Right atrium auricular region (tissue), 2 donors: ENCODE results near the gene PLEKHG2. TPM values are rescaled to one million over a fixed set of nuclear protein-coding genes. Genes with fewer than 3 reads are reported as not detected.

Experiments used
- DNase-seq: peaks from one replicate; pipeline ENCODE4 v3.0.0-alpha.2; 2019; ENCODE audit warnings: low spot score
- H3K27ac ChIP-seq, 2 donors: fragments of 200-600 bp; sonication (generic); 1 replicate in 1 of 2; 2 replicates in 1 of 2; pipeline ENCODE4 v1.5.1; 2016 to 2019
- H3K27me3 ChIP-seq, 2 donors: fragments of 200-600 bp; sonication (generic); one replicate each; pipeline versions ENCODE4 v1.5.1 to v1.6.0; 2017 to 2019
- H3K36me3 ChIP-seq: fragments of 200-600 bp; sonication (generic); one replicate; pipeline ENCODE4 v1.5.1; 2016
- H3K4me1 ChIP-seq, 2 donors: fragments of 200-600 bp; sonication (generic); one replicate each; pipeline versions ENCODE4 v1.5.1 to v1.6.0; 2017 to 2019
- H3K4me3 ChIP-seq, 2 donors: fragments of 200-600 bp; sonication (generic); 1 replicate in 1 of 2; 2 replicates in 1 of 2; pipeline ENCODE4 v1.5.1; 2017 to 2019; ENCODE audit warnings: mild to moderate bottlenecking in 1 of 2, moderate library complexity in 1 of 2
- H3K9me3 ChIP-seq, 2 donors: fragments of 200-600 bp; sonication (generic); one replicate each; pipeline ENCODE4 v1.5.1; 2019
- total RNA-seq, 2 donors: library from RNA; depleted of rRNA; stranded (reverse); fragments of >200 nt; gene quantifications; one replicate each; pipeline ENCODE4 v1.1.0, GENCODE V29; 2016
- TF ChIP-seq, protein P1 (sequence below), 2 donors: fragments of 200-600 bp; sonication (generic); IDR thresholded peaks; one replicate each; pipeline ENCODE4 v1.5.1; 2019; ENCODE audit warnings: antibody characterized with exemption in 2 of 2

The PLEKHG2 gene
- total RNA-seq, 2 donors from 2014 or later = 7.5 to 12.0 TPM

DNA sequence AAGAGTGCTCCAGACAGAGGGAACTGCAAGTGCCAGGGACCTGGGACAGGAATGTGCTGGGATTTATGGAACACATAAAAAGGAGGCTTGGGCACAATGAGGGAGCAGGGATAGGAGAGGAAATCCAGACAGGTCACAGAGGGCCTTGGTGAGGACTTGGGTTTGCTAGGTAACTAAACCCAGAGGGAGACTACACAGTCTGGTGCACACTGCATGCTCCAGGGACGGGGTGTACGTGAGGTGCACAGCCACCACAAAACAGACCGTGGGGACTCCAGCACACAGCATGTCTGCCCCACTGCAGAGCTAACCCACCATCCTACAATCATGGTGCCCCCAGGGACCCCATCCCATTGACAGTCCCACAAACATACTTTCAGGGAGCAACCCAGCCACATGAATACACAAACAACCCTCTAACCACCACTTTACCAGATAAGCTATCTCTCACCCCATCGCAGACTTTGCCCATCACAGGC lies 11.4 kb upstream of the PLEKHG2 start:
- H3K4me1 ChIP-seq = peaks cover 0 to 69% of the 10 kb centered on the region in 2 donors
- H3K9me3 ChIP-seq = no peaks in the 10 kb centered on the region
- H3K27ac ChIP-seq = peak overlapping the region; percentile 99 to 100
- H3K36me3 ChIP-seq = no peaks in the 10 kb centered on the region
- H3K27me3 ChIP-seq = no peaks in the 10 kb centered on the region
- H3K4me3 ChIP-seq = no peak overlapping the region
- DNase-seq = no peak
- TF ChIP-seq, protein P1, sequence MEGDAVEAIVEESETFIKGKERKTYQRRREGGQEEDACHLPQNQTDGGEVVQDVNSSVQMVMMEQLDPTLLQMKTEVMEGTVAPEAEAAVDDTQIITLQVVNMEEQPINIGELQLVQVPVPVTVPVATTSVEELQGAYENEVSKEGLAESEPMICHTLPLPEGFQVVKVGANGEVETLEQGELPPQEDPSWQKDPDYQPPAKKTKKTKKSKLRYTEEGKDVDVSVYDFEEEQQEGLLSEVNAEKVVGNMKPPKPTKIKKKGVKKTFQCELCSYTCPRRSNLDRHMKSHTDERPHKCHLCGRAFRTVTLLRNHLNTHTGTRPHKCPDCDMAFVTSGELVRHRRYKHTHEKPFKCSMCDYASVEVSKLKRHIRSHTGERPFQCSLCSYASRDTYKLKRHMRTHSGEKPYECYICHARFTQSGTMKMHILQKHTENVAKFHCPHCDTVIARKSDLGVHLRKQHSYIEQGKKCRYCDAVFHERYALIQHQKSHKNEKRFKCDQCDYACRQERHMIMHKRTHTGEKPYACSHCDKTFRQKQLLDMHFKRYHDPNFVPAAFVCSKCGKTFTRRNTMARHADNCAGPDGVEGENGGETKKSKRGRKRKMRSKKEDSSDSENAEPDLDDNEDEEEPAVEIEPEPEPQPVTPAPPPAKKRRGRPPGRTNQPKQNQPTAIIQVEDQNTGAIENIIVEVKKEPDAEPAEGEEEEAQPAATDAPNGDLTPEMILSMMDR (IDR thresholded peaks at IDR 0.05) = no peak

- DNase-seq = peak; percentile 83
- no peaks in the 10 kb centered on the region for H3K9me3 ChIP-seq
- peaks cover 0 to 71% of the 10 kb centered on the region in 2 donors for H3K4me1 ChIP-seq
- no peaks in the 10 kb centered on the region for H3K36me3 ChIP-seq
- H3K27me3 ChIP-seq = no peaks in the 10 kb centered on the region
- H3K4me3 ChIP-seq = peak overlapping the region in 1 of 2 donors; percentile 64
- TF ChIP-seq, protein P1 (IDR thresholded peaks at IDR 0.05) = no peak
- H3K27ac ChIP-seq = peak overlapping the region; percentile 99 to 100
Observed at GRCh38 chr19:39401549-39402345, 10.7 kb upstream of the PLEKHG2 start.

- Histone ChIP-seq H3K36me3 (peaks cover 8% of the 10 kb centered on the region), H3K4me1 (peaks cover 0 to 66% of the 10 kb centered on the region in 2 donors), H3K27ac (peak overlapping the region; percentile 99 to 100), H3K27me3 (no peaks in the 10 kb centered on the region), H3K9me3 (no peaks in the 10 kb centered on the region), H3K4me3 (peak overlapping the region; percentile 56 to 64)
- TF ChIP-seq, protein P1 (IDR thresholded peaks at IDR 0.05) = no peak
- peak; percentile 96 for DNase-seq
Observed at GRCh38 chr19:39402346-39403300, 9.8 kb upstream of the PLEKHG2 start.

GRCh38 chr19:39403331-39404312 lies 8.8 kb upstream of the PLEKHG2 start:
- Histone ChIP-seq H3K9me3 (no peaks in the 10 kb centered on the region), H3K4me1 (peaks cover 0 to 56% of the 10 kb centered on the region in 2 donors)

More at GRCh38 chr19:39403331-39404312, 8.8 kb upstream of the PLEKHG2 start:
- DNase-seq = peak; percentile 100
- peak overlapping the region; percentile 99 to 100 for H3K27ac ChIP-seq
- TF ChIP-seq, protein P1 (IDR thresholded peaks at IDR 0.05) = no peak
- H3K27me3 ChIP-seq = no peaks in the 10 kb centered on the region
- peak overlapping the region; percentile 56 to 64 for H3K4me3 ChIP-seq
- H3K36me3 ChIP-seq = peaks cover 18% of the 10 kb centered on the region
